ENCODE results near the gene CERS4.

The CERS4 gene

DNA sequence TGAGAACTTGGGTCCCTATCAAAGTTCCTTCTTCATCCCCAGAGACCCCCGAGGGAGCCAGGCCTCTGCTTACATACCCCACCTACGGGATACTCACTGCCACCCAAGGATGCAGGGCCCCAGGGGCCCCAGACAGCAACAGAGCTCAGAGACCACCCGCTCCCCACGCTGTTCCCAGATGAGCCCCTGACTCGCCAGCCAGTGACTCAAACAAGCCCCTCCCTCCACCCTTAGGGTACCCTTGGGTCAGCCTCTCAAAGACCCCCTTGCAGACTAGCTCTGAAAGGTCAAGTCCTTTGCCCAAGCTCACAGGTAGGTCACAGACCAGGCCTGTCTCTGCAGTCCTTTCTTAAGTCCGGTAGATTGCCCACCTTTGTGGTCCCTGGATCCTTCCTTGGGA lies 53.3 kb downstream of the CERS4 start:
- TF ChIP-seq CREB1 (IDR thresholded peaks at IDR 0.05; ENCODE audit: low read depth) (no peak), ZBTB7A (IDR thresholded peaks at IDR 0.05; ENCODE audit: low read depth) (no peak), EP300 (IDR thresholded peaks at IDR 0.05; ENCODE audit: borderline replicate concordance) (no peak), TCF12 (IDR thresholded peaks at IDR 0.05; ENCODE audit: low read depth) (no peak), CEBPB (IDR thresholded peaks at IDR 0.05) (no peak), EGR1 (IDR thresholded peaks at IDR 0.05) (no peak), NFIC (IDR thresholded peaks at IDR 0.05) (no peak), YY1 (IDR thresholded peaks at IDR 0.05; ENCODE audit: low read depth) (no peak), RAD21 (IDR thresholded peaks at IDR 0.05; ENCODE audit: low read depth) (no peak)
- TF ChIP-seq, protein P1, sequence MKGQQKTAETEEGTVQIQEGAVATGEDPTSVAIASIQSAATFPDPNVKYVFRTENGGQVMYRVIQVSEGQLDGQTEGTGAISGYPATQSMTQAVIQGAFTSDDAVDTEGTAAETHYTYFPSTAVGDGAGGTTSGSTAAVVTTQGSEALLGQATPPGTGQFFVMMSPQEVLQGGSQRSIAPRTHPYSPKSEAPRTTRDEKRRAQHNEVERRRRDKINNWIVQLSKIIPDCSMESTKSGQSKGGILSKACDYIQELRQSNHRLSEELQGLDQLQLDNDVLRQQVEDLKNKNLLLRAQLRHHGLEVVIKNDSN (IDR thresholded peaks at IDR 0.05), result no peak

DNA sequence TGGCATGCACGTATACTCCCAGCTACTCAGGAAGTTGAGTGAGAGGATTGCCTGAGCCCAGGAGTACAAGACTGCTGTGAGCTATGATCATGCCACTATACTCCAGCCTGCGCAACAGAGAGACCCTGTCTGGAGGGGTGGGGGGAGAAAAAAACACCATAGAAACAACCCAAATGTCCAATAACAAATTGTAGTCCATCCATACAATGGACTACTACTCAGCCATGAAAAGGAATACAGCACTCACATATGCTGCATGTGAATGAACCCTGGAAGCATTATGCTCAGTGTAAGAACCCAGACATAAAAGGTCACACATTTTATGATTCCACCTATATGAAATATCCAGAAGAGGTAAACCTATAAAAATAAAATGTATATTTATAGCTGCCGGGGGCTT lies 56.7 kb downstream of the CERS4 start:
- no peak for TF ChIP-seq YY1 (IDR thresholded peaks at IDR 0.05; ENCODE audit: low read depth)
- TF ChIP-seq CEBPB (IDR thresholded peaks at IDR 0.05), result no peak
- no peak for TF ChIP-seq EGR1 (IDR thresholded peaks at IDR 0.05)
- TF ChIP-seq, protein P2, sequence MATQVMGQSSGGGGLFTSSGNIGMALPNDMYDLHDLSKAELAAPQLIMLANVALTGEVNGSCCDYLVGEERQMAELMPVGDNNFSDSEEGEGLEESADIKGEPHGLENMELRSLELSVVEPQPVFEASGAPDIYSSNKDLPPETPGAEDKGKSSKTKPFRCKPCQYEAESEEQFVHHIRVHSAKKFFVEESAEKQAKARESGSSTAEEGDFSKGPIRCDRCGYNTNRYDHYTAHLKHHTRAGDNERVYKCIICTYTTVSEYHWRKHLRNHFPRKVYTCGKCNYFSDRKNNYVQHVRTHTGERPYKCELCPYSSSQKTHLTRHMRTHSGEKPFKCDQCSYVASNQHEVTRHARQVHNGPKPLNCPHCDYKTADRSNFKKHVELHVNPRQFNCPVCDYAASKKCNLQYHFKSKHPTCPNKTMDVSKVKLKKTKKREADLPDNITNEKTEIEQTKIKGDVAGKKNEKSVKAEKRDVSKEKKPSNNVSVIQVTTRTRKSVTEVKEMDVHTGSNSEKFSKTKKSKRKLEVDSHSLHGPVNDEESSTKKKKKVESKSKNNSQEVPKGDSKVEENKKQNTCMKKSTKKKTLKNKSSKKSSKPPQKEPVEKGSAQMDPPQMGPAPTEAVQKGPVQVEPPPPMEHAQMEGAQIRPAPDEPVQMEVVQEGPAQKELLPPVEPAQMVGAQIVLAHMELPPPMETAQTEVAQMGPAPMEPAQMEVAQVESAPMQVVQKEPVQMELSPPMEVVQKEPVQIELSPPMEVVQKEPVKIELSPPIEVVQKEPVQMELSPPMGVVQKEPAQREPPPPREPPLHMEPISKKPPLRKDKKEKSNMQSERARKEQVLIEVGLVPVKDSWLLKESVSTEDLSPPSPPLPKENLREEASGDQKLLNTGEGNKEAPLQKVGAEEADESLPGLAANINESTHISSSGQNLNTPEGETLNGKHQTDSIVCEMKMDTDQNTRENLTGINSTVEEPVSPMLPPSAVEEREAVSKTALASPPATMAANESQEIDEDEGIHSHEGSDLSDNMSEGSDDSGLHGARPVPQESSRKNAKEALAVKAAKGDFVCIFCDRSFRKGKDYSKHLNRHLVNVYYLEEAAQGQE (IDR thresholded peaks at IDR 0.05; ENCODE audit: low read depth), result no peak
- TF ChIP-seq, protein P3, sequence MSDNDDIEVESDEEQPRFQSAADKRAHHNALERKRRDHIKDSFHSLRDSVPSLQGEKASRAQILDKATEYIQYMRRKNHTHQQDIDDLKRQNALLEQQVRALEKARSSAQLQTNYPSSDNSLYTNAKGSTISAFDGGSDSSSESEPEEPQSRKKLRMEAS (IDR thresholded peaks at IDR 0.05), result no peak
- no peak for TF ChIP-seq RAD21 (IDR thresholded peaks at IDR 0.05; ENCODE audit: low read depth)
- TF ChIP-seq CREB1 (IDR thresholded peaks at IDR 0.05; ENCODE audit: low read depth), result no peak

DNA sequence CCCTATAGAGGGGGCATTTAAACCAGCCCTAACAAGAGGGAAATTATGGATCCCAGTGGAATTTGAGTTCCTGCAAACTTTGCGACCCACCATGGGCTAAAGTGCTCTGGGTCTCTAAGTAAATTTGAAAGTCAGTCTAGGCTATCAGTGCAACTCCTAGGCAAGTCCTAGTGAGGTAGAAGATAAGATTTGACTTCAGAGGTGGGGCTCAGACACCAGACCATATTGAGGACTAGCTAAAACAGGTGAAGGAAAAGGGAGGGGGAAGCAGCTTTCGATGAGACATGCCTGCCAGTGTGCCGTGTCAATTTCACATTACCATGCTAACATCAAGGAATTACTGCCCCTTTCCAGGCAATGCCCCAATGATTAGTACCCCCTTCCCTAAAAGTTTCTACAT lies 60.6 kb downstream of the CERS4 start:
- TF ChIP-seq, protein P2 (IDR thresholded peaks at IDR 0.05; ENCODE audit: low read depth), result no peak
- no peak for TF ChIP-seq CEBPB (IDR thresholded peaks at IDR 0.05)
- no peak for TF ChIP-seq TCF12 (IDR thresholded peaks at IDR 0.05; ENCODE audit: low read depth)
- no peak for TF ChIP-seq ZBTB7A (IDR thresholded peaks at IDR 0.05; ENCODE audit: low read depth)
- TF ChIP-seq EP300 (IDR thresholded peaks at IDR 0.05; ENCODE audit: borderline replicate concordance), result no peak
- no peak for TF ChIP-seq YY1 (IDR thresholded peaks at IDR 0.05; ENCODE audit: low read depth)
- TF ChIP-seq FOXM1 (IDR thresholded peaks at IDR 0.05; ENCODE audit: borderline replicate concordance, low read depth), result no peak
- TF ChIP-seq NFIC (IDR thresholded peaks at IDR 0.05), result no peak
- no peak for TF ChIP-seq CREB1 (IDR thresholded peaks at IDR 0.05; ENCODE audit: low read depth)
- no peak for TF ChIP-seq TAF1 (IDR thresholded peaks at IDR 0.05; ENCODE audit: low read depth)
- no peak for TF ChIP-seq EGR1 (IDR thresholded peaks at IDR 0.05)
- no peak for TF ChIP-seq TEAD4 (IDR thresholded peaks at IDR 0.05)
- TF ChIP-seq, protein P1 (IDR thresholded peaks at IDR 0.05), result no peak
- TF ChIP-seq, protein P3 (IDR thresholded peaks at IDR 0.05), result no peak
- no peak for TF ChIP-seq RAD21 (IDR thresholded peaks at IDR 0.05; ENCODE audit: low read depth)

DNA sequence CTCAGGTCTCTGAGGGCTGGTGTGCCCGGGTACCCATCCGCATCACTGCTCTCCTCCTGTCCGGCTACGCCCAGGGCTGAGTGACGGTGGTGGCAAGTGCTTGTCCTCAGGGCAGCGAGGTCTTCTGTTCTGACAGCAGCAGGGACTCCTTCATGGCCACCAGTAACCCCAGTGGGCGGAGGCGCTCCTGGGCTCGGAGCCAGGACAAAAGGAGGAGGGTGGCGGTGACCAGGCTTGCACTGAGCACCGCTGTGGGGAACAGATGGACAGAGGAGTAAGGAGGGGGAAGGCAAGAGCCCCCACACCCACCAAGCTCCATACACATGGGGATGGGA lies 93.2 kb downstream of the CERS4 start:
- no peak for TF ChIP-seq ZBTB7A (IDR thresholded peaks at IDR 0.05; ENCODE audit: low read depth)
- TF ChIP-seq CEBPB (IDR thresholded peaks at IDR 0.05), result no peak
- TF ChIP-seq FOXM1 (IDR thresholded peaks at IDR 0.05; ENCODE audit: borderline replicate concordance, low read depth), result no peak
- TF ChIP-seq NFIC (IDR thresholded peaks at IDR 0.05), result peak; percentile 52; the same call in 1 of the 2 replicates
- TF ChIP-seq EGR1 (IDR thresholded peaks at IDR 0.05), result no peak
- TF ChIP-seq, protein P3 (IDR thresholded peaks at IDR 0.05), result no peak
- TF ChIP-seq TAF1 (IDR thresholded peaks at IDR 0.05; ENCODE audit: low read depth), result no peak
- no peak for TF ChIP-seq TEAD4 (IDR thresholded peaks at IDR 0.05)

DNA sequence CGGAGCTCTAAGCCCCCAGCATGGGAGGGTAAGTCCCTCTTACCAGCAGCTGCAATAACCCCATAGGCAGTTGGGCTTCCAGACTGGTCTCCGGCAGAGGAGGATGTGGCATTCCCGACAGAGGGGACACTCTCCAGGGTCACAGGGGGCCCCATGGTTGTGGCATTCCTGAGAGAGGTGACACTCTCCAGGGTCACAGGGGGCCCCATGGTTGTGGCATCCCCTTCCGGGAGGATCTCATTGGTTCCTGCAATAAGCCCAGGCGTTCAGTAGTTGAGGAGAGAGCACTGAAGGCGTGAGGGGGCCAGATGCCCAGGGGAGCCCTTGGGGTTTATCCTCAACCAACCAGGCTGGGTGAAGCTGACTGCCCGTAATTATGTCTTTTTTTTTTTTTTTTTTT lies 93.6 kb downstream of the CERS4 start:
- TF ChIP-seq, protein P3 (IDR thresholded peaks at IDR 0.05), result no peak
- no peak for TF ChIP-seq EGR1 (IDR thresholded peaks at IDR 0.05)
- TF ChIP-seq ZBTB7A (IDR thresholded peaks at IDR 0.05; ENCODE audit: low read depth), result no peak
- no peak for TF ChIP-seq CEBPB (IDR thresholded peaks at IDR 0.05)
- TF ChIP-seq TCF12 (IDR thresholded peaks at IDR 0.05; ENCODE audit: low read depth), result no peak
- TF ChIP-seq TEAD4 (IDR thresholded peaks at IDR 0.05), result no peak
- TF ChIP-seq TAF1 (IDR thresholded peaks at IDR 0.05; ENCODE audit: low read depth), result no peak
- TF ChIP-seq, protein P1 (IDR thresholded peaks at IDR 0.05), result no peak
- TF ChIP-seq EP300 (IDR thresholded peaks at IDR 0.05; ENCODE audit: borderline replicate concordance), result no peak
- no peak for TF ChIP-seq YY1 (IDR thresholded peaks at IDR 0.05; ENCODE audit: low read depth)
- no peak for TF ChIP-seq CREB1 (IDR thresholded peaks at IDR 0.05; ENCODE audit: low read depth)
- no peak for TF ChIP-seq RAD21 (IDR thresholded peaks at IDR 0.05; ENCODE audit: low read depth)
- TF ChIP-seq, protein P2 (IDR thresholded peaks at IDR 0.05; ENCODE audit: low read depth), result no peak
- TF ChIP-seq FOXM1 (IDR thresholded peaks at IDR 0.05; ENCODE audit: borderline replicate concordance, low read depth), result no peak
- no peak for TF ChIP-seq NFIC (IDR thresholded peaks at IDR 0.05)

All from Ishikawa (cell line).